GM18507 (cell line): ENCODE results near the gene ZNF132.
"Not testable (repeated sequence)": the region's sequence is repeated elsewhere in the genome, so short reads cannot be mapped to it uniquely, and the experiment has no call there.

Experiments used
- DNase-seq: peaks from one replicate; pipeline ENCODE4 v3.0.0; 2011; ENCODE audit warnings: low read depth; ENCODE audit not compliant: insufficient read length; ENCODE audit errors: extremely low spot score
- FAIRE-seq: peaks from 2 replicates; lab custom pipeline; 2011; peaks lifted over from hg19 to GRCh38; lab: Jason Lieb, UNC

ZNF132 gene

GRCh38 chr19:58416604-58417003 is 23.3 kb downstream of the ZNF132 start:
- FAIRE-seq (no peak), DNase-seq (no peak)

GRCh38 chr19:58409010-58409790 is 30.8 kb downstream of the ZNF132 start:
- FAIRE-seq (no peak), DNase-seq (no peak)

- peak; percentile 90 for FAIRE-seq
- peak; percentile 91 for DNase-seq
These were observed 31.6 kb downstream of the ZNF132 start, which contains the start of gene ZNF584 for GRCh38 chr19:58408152-58409009. Gene ZNF584 (plus strand): TSS chr19:58408649. CDS start chr19:58409148, 499 bp downstream.

- no peak for FAIRE-seq
- no peak for DNase-seq
These were observed 32.2 kb downstream of the ZNF132 start for GRCh38 chr19:58407658-58408151.

- FAIRE-seq, result no peak
- no peak for DNase-seq
These were observed 32.9 kb downstream of the ZNF132 start for GRCh38 chr19:58406818-58407657.

- DNase-seq, FAIRE-seq: not testable (repeated sequence)
These were observed 36.0 kb downstream of the ZNF132 start for GRCh38 chr19:58403920-58404478.

GRCh38 chr19:58401840-58402421 is 38.0 kb downstream of the ZNF132 start:
- FAIRE-seq, result no peak

GRCh38 chr19:58400916-58401839 is 38.8 kb downstream of the ZNF132 start:
- peak; percentile 96 for DNase-seq
- FAIRE-seq, result peak; percentile 96

More at GRCh38 chr19:58401840-58402421, 38.0 kb downstream of the ZNF132 start:
- no peak for DNase-seq

GRCh38 chr19:58400316-58400915 is 39.5 kb downstream of the ZNF132 start:
- FAIRE-seq (no peak), DNase-seq (no peak)

- no peak for FAIRE-seq
These were observed 40.0 kb downstream of the ZNF132 start for GRCh38 chr19:58399903-58400302.

GRCh38 chr19:58398545-58398944 is 41.4 kb downstream of the ZNF132 start:
- no peak for DNase-seq
- no peak for FAIRE-seq

More at GRCh38 chr19:58399903-58400302, 40.0 kb downstream of the ZNF132 start:
- no peak for DNase-seq

- FAIRE-seq, result no peak
- no peak for DNase-seq
These were observed 41.9 kb downstream of the ZNF132 start for GRCh38 chr19:58398087-58398486.

GRCh38 chr19:58397533-58398037 is 42.4 kb downstream of the ZNF132 start:
- DNase-seq (no peak), FAIRE-seq (no peak)

GRCh38 chr19:58396691-58397532 is 43.0 kb downstream of the ZNF132 start:
- no peak for FAIRE-seq
- no peak for DNase-seq

- no peak for FAIRE-seq
- no peak for DNase-seq
These were observed 43.9 kb downstream of the ZNF132 start for GRCh38 chr19:58395979-58396627.
